Measurements from ENCODE around the gene LRCH4.

LRCH4 gene

DNA sequence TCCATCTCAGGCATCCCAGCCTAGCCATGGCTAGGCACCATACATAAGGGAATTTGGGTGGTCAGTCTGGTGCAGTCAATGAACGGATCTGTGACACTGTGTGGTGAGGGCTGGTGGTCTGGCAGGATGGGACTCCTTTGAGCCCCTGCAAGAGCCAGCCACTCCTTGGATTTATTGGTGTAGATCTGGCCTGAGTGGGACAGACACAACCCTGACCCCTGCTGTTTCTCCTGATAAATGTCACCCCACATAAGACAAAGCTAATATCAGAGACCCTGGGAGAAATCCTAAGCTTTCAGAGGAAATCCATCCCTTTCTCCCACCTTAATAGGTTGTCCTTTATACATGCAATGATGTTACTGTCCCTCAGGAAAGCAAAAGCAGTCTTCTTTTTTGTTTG, 2.5 kb upstream of the LRCH4 start:
- in situ Hi-C loops (cut with HindIII; ENCODE audit: low sequenced_read_pairs), result no loop called here
- TF ChIP-seq, protein P1, sequence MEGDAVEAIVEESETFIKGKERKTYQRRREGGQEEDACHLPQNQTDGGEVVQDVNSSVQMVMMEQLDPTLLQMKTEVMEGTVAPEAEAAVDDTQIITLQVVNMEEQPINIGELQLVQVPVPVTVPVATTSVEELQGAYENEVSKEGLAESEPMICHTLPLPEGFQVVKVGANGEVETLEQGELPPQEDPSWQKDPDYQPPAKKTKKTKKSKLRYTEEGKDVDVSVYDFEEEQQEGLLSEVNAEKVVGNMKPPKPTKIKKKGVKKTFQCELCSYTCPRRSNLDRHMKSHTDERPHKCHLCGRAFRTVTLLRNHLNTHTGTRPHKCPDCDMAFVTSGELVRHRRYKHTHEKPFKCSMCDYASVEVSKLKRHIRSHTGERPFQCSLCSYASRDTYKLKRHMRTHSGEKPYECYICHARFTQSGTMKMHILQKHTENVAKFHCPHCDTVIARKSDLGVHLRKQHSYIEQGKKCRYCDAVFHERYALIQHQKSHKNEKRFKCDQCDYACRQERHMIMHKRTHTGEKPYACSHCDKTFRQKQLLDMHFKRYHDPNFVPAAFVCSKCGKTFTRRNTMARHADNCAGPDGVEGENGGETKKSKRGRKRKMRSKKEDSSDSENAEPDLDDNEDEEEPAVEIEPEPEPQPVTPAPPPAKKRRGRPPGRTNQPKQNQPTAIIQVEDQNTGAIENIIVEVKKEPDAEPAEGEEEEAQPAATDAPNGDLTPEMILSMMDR (IDR thresholded peaks at IDR 0.05; ENCODE audit: low read depth, low read length), result peak; percentile 24
- H3K4me3 ChIP-seq (ENCODE audit: low read depth, low read length), result no peak overlapping the region
- no peak for DNase-seq (ENCODE audit: low read depth, low spot score)

DNA sequence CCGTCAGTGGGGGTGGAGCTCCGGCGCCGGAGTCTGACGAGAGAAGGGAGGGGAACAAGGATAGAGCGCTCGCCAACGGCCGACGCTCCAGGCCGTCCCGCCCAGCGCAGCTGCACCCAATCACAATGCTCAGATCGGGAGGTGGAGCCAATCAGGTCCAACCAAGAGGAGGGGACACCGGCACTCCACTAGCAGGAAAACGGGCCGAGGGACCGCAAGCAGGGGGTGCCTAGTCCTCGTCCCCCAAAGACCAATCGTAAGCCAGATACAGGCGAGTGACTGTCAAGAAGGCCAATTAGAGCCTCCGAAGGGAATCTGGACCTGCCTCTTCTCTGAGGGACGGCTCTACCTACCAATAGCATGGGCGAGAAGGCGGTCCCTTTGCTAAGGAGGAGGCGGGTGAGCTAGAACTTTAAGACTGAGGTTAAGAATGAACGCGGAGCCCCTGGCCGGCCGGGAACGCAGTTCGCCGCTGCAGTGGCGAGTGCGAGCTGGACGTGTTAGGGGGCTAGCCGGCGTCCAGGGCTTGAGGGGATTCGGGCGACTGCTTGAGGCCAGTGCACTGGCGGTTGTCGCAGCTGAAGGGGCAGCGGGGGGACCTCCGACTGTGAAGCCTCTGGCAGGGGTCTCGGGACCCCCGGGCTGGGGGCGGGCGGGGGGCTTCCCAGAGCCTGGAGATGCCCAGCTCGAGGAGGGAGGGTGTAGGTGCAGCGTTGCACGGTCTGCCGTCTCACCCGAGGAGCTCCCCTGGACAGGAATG, 517 bp upstream of the LRCH4 start, which contains the start of gene FBXO24:
TSS of gene FBXO24 (plus strand) at position 63 of the 760 bp plus-strand sequence. CDS start at position 361, 298 bp downstream.
- DNase-seq (ENCODE audit: low read depth, low spot score), result peak; percentile 100
- TF ChIP-seq, protein P1 (IDR thresholded peaks at IDR 0.05; ENCODE audit: low read depth, low read length), result no peak
- in situ Hi-C loops (cut with HindIII; ENCODE audit: low sequenced_read_pairs), result no loop called here
- H3K4me3 ChIP-seq (ENCODE audit: low read depth, low read length), result peak within 1 kb of the TSS; percentile 92

DNA sequence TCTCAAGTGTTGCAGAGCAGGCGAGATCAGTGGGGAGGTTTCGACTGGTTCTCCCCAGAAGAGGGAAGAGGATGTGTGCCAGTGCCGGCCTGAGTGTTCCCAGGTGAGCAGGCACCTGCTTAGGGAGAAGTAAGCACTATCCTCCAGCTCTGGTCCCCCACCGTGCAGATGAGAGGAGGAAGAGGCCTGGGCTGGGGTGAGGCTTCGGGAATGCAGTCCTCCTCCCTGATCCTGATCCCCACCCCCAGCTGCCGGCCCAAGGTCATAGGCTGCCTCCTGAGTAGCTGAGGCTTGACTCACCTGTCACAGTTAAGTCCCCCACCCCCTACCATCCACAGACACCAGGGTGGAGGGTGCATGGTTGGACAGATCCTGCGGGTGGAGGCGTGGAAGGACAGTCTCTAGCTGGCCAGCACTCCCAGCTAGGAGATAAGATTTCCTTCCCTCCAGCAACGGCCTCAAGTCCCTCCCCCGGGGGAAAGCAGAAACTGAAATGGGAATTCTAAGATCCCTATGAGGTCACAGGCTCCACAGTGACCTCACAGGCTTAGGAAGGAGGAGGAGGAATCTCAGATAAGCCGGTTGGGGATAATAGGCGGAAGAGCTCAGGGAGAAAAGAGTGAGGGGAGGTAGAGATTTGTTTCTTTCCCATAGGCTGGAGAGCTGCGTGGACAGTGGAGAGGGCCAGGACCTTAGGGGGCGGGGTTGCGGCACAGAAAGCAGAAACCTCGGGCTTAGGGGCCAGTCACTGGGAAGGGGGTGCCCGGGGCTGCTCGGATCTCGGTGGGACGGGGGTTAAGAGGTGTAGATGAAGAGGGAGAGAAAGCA, 1.0 kb downstream of the LRCH4 start:
- in situ Hi-C loops (cut with HindIII; ENCODE audit: low sequenced_read_pairs), result no loop called here
- TF ChIP-seq, protein P1 (IDR thresholded peaks at IDR 0.05; ENCODE audit: low read depth, low read length), result no peak
- peak overlapping the region; percentile 92 for H3K4me3 ChIP-seq (ENCODE audit: low read depth, low read length)
- DNase-seq (ENCODE audit: low read depth, low spot score), result peak; percentile 66

DNA sequence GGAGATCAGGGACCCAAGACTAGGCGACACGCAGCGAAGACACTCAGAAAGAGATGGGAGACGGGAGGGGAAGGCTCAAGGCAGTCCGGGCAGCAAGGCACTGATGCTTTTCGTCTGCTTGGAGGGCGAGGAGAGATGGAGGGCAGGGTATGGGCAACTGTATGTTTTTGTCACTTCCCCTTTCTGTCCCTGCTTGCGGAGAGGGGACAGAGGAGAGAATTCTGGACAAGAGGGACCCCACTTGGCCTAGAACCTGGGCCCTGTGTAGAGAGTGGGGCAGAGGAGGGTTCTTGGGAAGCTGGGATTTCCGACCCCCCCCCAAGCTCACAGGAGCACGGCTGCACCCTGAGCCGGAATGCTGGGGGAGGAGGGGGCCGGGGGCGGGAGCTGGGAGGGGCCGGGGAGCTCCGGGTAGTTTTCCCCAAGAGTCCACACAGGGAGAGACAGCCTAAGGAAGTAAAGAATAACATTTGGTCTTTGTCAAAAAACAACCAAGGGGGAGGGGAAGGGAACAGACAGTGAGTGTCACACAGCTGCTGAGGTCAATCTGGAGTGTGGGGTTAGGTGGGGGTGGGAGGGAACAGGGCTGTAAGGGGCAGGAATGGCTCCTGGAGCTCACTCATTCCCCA, 1.8 kb downstream of the LRCH4 start:
- peak; percentile 13 for DNase-seq (ENCODE audit: low read depth, low spot score)
- in situ Hi-C loops (cut with HindIII; ENCODE audit: low sequenced_read_pairs), result no loop called here

DNA sequence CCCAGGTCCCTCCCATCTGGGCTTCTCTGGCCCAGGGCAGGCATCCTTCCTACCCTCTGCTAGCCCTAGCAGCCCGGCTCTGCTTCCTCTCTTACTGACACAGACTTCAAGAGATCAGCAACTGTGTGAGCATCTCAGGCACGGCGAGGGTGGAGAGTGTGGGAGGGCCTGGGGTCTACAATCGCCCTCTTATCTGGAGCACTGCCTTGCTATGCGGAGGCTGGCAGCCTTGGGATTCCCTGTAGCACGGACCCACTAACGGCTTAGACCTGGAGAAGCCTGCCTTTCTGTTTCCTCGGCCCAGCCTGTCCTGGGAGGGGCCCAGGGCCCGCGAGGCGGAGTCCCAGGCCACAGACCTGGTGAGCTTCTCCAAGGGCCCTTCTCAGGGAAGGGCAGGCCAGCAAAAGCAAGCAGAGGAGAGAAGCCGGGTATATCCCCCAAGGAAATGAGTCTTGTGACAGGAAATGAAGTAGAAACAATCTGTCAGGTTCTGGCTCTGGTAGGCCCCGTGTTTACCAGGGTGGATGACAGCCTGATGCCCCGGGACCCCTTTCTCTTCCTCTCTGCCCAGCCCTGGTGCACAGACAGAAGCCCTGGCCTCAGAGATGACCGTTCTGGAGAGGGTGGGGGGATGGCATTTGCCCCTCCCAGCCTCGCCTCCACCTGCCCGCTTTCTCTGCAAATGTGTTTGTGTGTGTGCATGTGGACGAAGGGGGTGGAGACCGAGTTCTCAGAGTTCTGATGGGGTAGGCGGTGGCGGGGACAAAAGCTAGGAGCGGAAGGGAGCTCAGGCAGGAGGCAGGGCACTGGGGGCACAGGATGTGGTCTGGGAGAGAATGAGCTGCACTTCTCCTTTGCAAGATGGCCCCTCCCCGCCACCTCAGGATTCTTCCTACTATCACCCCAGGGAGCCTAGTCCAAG, 2.5 kb downstream of the LRCH4 start:
- in situ Hi-C loops (cut with HindIII; ENCODE audit: low sequenced_read_pairs), result no loop called here
- peak; percentile 59 for DNase-seq (ENCODE audit: low read depth, low spot score)
- H3K4me3 ChIP-seq (ENCODE audit: low read depth, low read length), result peak overlapping the region; percentile 38
- TF ChIP-seq, protein P1 (IDR thresholded peaks at IDR 0.05; ENCODE audit: low read depth, low read length), result no peak

More for the DNA sequence above, 1.8 kb downstream of the LRCH4 start:
- TF ChIP-seq, protein P1 (IDR thresholded peaks at IDR 0.05; ENCODE audit: low read depth, low read length), result no peak
- H3K4me3 ChIP-seq (ENCODE audit: low read depth, low read length), result peak overlapping the region; percentile 92

Measured in astrocyte of the spinal cord (primary cell).